ENCODE measurements around the gene ZNF277. TPM values are rescaled to one million over a fixed set of nuclear protein-coding genes. Genes with fewer than 3 reads are reported as not detected.
A peak's percentile ranks its signal among the peaks of the same experiment; 100 is the strongest.

Gene ZNF277
- total RNA-seq = 10 to 100 TPM; 21.2 to 21.6 TPM

DNA sequence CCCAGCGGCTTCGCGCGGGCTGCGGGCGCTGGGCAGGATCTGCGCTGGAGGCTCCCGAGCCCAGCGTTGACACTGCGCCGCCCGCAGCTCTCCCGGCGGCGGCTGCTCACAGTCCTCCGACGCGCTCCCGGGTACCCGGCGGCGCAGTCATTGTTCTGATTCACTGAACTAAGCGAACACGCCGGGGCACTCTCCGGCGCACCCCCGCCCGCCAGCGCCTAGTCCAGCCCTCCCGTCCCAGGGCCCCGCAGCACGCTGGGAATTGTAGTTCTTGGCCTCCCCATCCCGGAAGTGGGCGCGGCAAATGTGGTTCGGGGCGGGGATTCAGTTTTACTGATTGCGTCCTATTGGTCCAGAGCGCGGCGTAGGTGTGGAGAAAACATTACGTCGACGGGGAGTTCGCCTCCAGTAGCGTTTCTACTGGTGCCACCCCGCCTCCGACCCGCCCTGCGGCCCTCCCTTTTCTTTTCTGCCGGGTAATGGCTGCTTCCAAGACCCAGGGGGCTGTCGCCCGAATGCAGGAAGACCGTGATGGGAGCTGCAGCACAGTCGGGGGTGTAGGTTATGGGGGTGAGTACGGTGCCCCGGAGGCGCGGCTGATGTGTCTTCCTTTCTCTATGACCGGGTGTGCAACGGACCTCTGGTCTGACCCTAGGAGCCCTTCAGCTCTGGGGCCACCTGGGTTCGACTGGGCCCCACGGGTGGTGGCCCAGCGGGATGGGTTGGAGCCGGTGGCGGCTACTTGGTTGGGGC, at the start of gene ZNF277, which contains the start of gene DOCK4:
Gene ZNF277, plus strand, starts transcription at position 458 of the 753 bp plus-strand sequence. Its CDS starts 22 bp downstream, at position 480.
Gene DOCK4, minus strand, starts transcription at position 162 of the 753 bp plus-strand sequence. CDS start 261 bp downstream, outside the sequence.
- Mint-ChIP-seq H3K9me3 (no peaks in the 10 kb centered on the region), H3K4me1 (peaks cover 20% of the 10 kb centered on the region), H3K27me3 (peaks cover 30% of the 10 kb centered on the region), H3K4me3 (peak within 1 kb of the TSS; percentile 93), H3K27ac (peak within 1 kb of the TSS; percentile 89), H3K36me3 (peaks cover 1% of the 10 kb centered on the region)
- ATAC-seq (ENCODE audit: low read depth) = peak; percentile 92
- POLR2A ChIA-PET = interaction anchor here (0.7 to 3.5 kb wide), 3 partner anchors 33 to 644 kb away, joined by 3 to 21 read pairs (median 3); partner anchors contain the start of genes IFRD1 and IMMP2L
- peak; percentile 99 for DNase-seq

GRCh38 chr7:112157072-112157471, 49.4 kb upstream of the ZNF277 start:
- Mint-ChIP-seq H3K9me3 (no peaks in the 10 kb centered on the region), H3K27me3 (peaks cover 27% of the 10 kb centered on the region), H3K4me3 (no peak overlapping the region), H3K27ac (no peak overlapping the region), H3K4me1 (no peaks in the 10 kb centered on the region), H3K36me3 (no peaks in the 10 kb centered on the region)
- POLR2A ChIA-PET = no interaction called here
- no peak for DNase-seq
- no peak for ATAC-seq (ENCODE audit: low read depth)

GRCh38 chr7:112159351-112159750, 47.1 kb upstream of the ZNF277 start:
- Mint-ChIP-seq H3K9me3 (no peaks in the 10 kb centered on the region), H3K27ac (no peak overlapping the region), H3K4me3 (no peak overlapping the region), H3K4me1 (no peaks in the 10 kb centered on the region), H3K27me3 (peaks cover 30% of the 10 kb centered on the region), H3K36me3 (no peaks in the 10 kb centered on the region)
- ATAC-seq (ENCODE audit: low read depth) (no peak), DNase-seq (no peak)
- POLR2A ChIA-PET = no interaction called here

DNA sequence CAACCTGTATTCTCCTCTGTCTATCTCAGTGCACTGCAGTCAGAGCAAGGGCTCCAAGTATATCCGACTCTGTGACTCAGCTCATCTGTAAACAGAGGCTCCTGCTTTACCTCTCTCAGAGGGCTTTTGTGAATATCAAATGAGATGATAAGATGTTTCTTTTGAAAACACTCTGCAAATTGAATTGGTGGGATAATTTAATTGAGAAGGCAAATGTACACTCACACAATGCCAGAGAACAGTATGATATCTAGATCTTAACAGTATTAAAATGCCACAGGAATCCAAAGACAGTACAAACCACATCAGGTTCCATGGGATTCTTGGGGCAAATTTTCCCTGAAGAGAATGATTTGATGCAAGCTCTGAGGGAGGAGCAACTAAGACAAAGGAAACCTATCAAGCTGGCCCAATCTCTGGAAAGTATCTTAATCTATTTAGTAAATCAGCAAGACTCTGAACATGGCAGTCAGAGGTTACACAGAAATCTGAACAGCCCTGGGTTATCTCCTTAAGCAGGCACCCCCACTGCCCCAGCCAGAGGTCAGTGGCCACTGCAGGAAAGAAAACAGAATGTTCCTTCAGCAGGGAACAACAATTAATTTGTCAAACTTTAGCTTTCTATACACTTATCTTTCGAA, 46.2 kb upstream of the ZNF277 start:
- peaks cover 30% of the 10 kb centered on the region for H3K27me3 Mint-ChIP-seq
- POLR2A ChIA-PET = no interaction called here
- H3K9me3 Mint-ChIP-seq = no peaks in the 10 kb centered on the region
- H3K4me1 Mint-ChIP-seq = no peaks in the 10 kb centered on the region
- no peak overlapping the region for H3K27ac Mint-ChIP-seq
- H3K36me3 Mint-ChIP-seq = no peaks in the 10 kb centered on the region
- ATAC-seq (ENCODE audit: low read depth) (no peak), DNase-seq (no peak)
- H3K4me3 Mint-ChIP-seq = no peak overlapping the region

GRCh38 chr7:112160771-112161150, 45.7 kb upstream of the ZNF277 start:
- Mint-ChIP-seq H3K4me1 (no peaks in the 10 kb centered on the region), H3K27ac (no peak overlapping the region), H3K36me3 (no peaks in the 10 kb centered on the region), H3K9me3 (no peaks in the 10 kb centered on the region), H3K4me3 (no peak overlapping the region), H3K27me3 (peaks cover 27% of the 10 kb centered on the region)
- DNase-seq = no peak
- ATAC-seq (ENCODE audit: low read depth) = no peak
- POLR2A ChIA-PET = no interaction called here

DNA sequence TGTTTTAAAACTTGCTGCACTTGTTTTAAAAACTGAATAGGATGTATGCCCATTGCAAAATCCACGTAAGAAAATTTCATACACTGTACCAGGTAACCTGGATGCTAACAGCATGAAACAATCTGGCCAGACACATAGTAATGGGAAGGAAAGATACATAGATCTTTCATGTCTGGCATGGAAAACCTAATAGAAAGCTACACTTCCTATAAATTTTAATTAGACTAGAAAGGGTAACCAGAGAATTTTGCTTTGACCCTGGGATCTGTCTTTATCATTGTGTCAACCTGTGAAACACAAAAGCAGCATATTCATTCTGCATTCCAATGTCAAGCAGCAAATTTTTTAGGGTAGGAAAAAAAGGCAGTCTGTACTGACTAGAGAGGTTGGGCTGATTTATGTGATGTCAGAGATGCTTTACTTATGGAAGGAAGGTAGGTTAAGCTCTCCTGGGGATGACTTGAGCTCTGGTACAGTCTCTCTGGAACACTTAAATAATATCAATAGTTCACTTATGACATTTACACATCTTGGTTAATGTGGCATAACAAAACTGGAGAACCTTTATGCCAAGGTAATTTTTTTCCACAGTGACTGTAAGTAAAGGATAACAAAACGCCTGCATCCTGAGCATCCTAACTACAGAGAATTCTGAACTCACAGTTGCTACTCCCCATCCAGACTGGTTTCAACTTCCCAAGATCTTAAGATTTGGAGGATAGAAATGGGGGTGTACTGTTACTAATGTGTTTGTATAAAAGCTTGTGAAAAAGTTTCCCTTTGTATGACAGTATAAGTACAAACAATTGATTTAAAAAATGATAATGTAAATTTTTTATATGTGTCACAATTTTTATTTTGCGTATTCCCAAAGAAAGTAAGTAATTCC, 45.0 kb upstream of the ZNF277 start:
- H3K9me3 Mint-ChIP-seq = no peaks in the 10 kb centered on the region
- H3K36me3 Mint-ChIP-seq = no peaks in the 10 kb centered on the region
- ATAC-seq (ENCODE audit: low read depth) = no peak
- H3K4me3 Mint-ChIP-seq = no peak overlapping the region
- no peaks in the 10 kb centered on the region for H3K4me1 Mint-ChIP-seq
- DNase-seq = no peak
- peaks cover 27% of the 10 kb centered on the region for H3K27me3 Mint-ChIP-seq
- POLR2A ChIA-PET = no interaction called here
- H3K27ac Mint-ChIP-seq = no peak overlapping the region

GRCh38 chr7:112162142-112162766, 44.2 kb upstream of the ZNF277 start:
- no peaks in the 10 kb centered on the region for H3K4me1 Mint-ChIP-seq
- POLR2A ChIA-PET = no interaction called here
- DNase-seq (no peak), ATAC-seq (ENCODE audit: low read depth) (no peak)
- H3K4me3 Mint-ChIP-seq = no peak overlapping the region
- H3K36me3 Mint-ChIP-seq = no peaks in the 10 kb centered on the region
- H3K9me3 Mint-ChIP-seq = no peaks in the 10 kb centered on the region
- H3K27me3 Mint-ChIP-seq = peaks cover 22% of the 10 kb centered on the region
- H3K27ac Mint-ChIP-seq = no peak overlapping the region

GRCh38 chr7:112162784-112163506, 43.5 kb upstream of the ZNF277 start:
- POLR2A ChIA-PET = no interaction called here
- H3K4me3 Mint-ChIP-seq = no peak overlapping the region
- H3K4me1 Mint-ChIP-seq = no peaks in the 10 kb centered on the region
- H3K27ac Mint-ChIP-seq = no peak overlapping the region
- no peak for DNase-seq
- H3K9me3 Mint-ChIP-seq = no peaks in the 10 kb centered on the region
- H3K36me3 Mint-ChIP-seq = no peaks in the 10 kb centered on the region
- no peak for ATAC-seq (ENCODE audit: low read depth)
- peaks cover 19% of the 10 kb centered on the region for H3K27me3 Mint-ChIP-seq

- H3K4me1 Mint-ChIP-seq = no peaks in the 10 kb centered on the region
- H3K9me3 Mint-ChIP-seq = no peaks in the 10 kb centered on the region
- no peak for ATAC-seq (ENCODE audit: low read depth)
- peaks cover 12% of the 10 kb centered on the region for H3K27me3 Mint-ChIP-seq
- H3K36me3 Mint-ChIP-seq = no peaks in the 10 kb centered on the region
- no peak overlapping the region for H3K4me3 Mint-ChIP-seq
- DNase-seq = no peak
- H3K27ac Mint-ChIP-seq = no peak overlapping the region
- POLR2A ChIA-PET = no interaction called here
These were observed 39.3 kb upstream of the ZNF277 start for GRCh38 chr7:112167147-112167546.

DNA sequence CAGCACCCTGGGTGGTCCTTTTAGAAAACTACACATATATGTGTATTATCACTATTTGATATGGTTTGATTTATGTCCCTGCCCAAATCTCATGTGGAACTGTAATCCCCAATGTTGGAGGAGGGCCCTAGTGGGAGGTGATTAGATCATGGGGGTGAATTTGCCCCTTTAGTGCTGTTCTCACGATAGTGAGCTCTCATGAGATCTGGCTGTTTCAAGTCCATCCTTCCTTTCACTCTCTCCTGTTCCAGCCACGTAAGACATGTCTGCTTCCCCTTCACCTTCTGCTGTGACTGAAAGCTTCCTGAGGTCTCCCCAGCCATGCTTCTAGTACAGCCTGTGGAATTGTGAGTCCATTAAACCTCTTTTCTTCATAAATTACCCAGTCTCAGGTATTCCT, 37.6 kb upstream of the ZNF277 start:
- Mint-ChIP-seq H3K4me1 (no peaks in the 10 kb centered on the region), H3K27ac (no peak overlapping the region), H3K4me3 (no peak overlapping the region), H3K9me3 (no peaks in the 10 kb centered on the region), H3K36me3 (no peaks in the 10 kb centered on the region), H3K27me3 (peaks cover 9% of the 10 kb centered on the region)
- ATAC-seq (ENCODE audit: low read depth) (no peak), DNase-seq (no peak)
- POLR2A ChIA-PET = no interaction called here

GRCh38 chr7:112171673-112172072, 34.8 kb upstream of the ZNF277 start:
- Mint-ChIP-seq H3K4me3 (no peak overlapping the region), H3K27ac (no peak overlapping the region), H3K36me3 (no peaks in the 10 kb centered on the region), H3K27me3 (peaks cover 15% of the 10 kb centered on the region), H3K4me1 (no peaks in the 10 kb centered on the region), H3K9me3 (no peaks in the 10 kb centered on the region)
- ATAC-seq (ENCODE audit: low read depth) (no peak), DNase-seq (no peak)
- POLR2A ChIA-PET = no interaction called here

GRCh38 chr7:112172870-112173567, 33.5 kb upstream of the ZNF277 start:
- POLR2A ChIA-PET = no interaction called here
- Mint-ChIP-seq H3K27me3 (peaks cover 15% of the 10 kb centered on the region), H3K4me3 (no peak overlapping the region), H3K4me1 (no peaks in the 10 kb centered on the region), H3K36me3 (no peaks in the 10 kb centered on the region), H3K9me3 (no peaks in the 10 kb centered on the region), H3K27ac (no peak overlapping the region)
- DNase-seq (no peak), ATAC-seq (ENCODE audit: low read depth) (no peak)

All from activated naive CD8-positive, alpha-beta T cell treated with anti-CD3 and anti-CD28 coated beads, Interleukin-2, amount 10 ng/mL, durations not matched to agents 7 days and 5 days (primary cell).